H1 (cell line): ENCODE results near the gene NT5C. TPM values are rescaled to one million over a fixed set of nuclear protein-coding genes. Genes with fewer than 3 reads are reported as not detected.

Source experiments
- CTCF ChIA-PET: fragments of 300-600 bp; sonication (Branson Sonifier 250); formaldehyde crosslinking; loops from one replicate; lab custom pipeline; 2021; ENCODE audit not compliant: partially characterized antibody; lab: Charles Lee
- POLR2A ChIA-PET: fragments of 300-600 bp; sonication (Branson Sonifier 250); formaldehyde crosslinking; loops from one replicate; lab custom pipeline; 2021; ENCODE audit warnings: inconsistent platforms; ENCODE audit not compliant: partially characterized antibody; lab: Charles Lee
- DNase-seq, 2 experiments: peaks; one replicate each; pipeline versions ENCODE4 v3.0.0 to v3.0.0-alpha.2; 2010 to 2022; ENCODE audit warnings: low spot score in 2 of 2, low read depth in 1 of 2, mixed read lengths in 1 of 2
- FAIRE-seq: peaks from 2 replicates; lab custom pipeline; 2011; peaks lifted over from hg19 to GRCh38; lab: Jason Lieb, UNC
- H2AFZ ChIP-seq: 2 replicates; pipeline ENCODE4 v1.8.1; 2012; ENCODE audit warnings: low read length, inconsistent platforms
- H2AK5ac ChIP-seq: 2 replicates; pipeline ENCODE4 v1.6.1; 2013; ENCODE audit warnings: low read depth, low read length
- H2BK120ac ChIP-seq: replicated peaks from 2 replicates; pipeline ENCODE3; 2013; ENCODE audit warnings: low read depth, low read length, inconsistent platforms
- H2BK12ac ChIP-seq: 2 replicates; pipeline ENCODE4 v1.6.1; 2013; ENCODE audit warnings: low read depth, low read length
- H2BK15ac ChIP-seq: 2 replicates; pipeline ENCODE4 v1.6.1; 2013; ENCODE audit warnings: low read length
- H2BK20ac ChIP-seq: 2 replicates; pipeline ENCODE4 v1.6.1; 2013; ENCODE audit warnings: low read length
- H2BK5ac ChIP-seq: 2 replicates; pipeline ENCODE4 v1.6.1; 2013; ENCODE audit warnings: low read depth, low read length
- H3K14ac ChIP-seq: 2 replicates; pipeline ENCODE4 v1.6.1; 2013; ENCODE audit warnings: inconsistent platforms; ENCODE audit not compliant: insufficient read length
- H3K18ac ChIP-seq: 2 replicates; pipeline ENCODE4 v1.6.1; 2013; ENCODE audit warnings: low read length; ENCODE audit errors: extremely low read depth
- H3K23ac ChIP-seq: 2 replicates; pipeline ENCODE4 v1.6.1; 2013; ENCODE audit warnings: inconsistent platforms; ENCODE audit not compliant: insufficient read length
- H3K23me2 ChIP-seq: 2 replicates; pipeline ENCODE4 v1.6.1; 2013; ENCODE audit warnings: low read depth, low read length
- H3K27ac ChIP-seq: 2 replicates; pipeline ENCODE4 v1.6.1; 2011; ENCODE audit warnings: low read depth, low read length, inconsistent platforms
- H3K27me3 ChIP-seq, 4 experiments: replicated peaks in 1 of 4; 1 replicate in 1 of 4; 2 replicates in 3 of 4; pipeline versions ENCODE4 v1.6.1 to v1.8.1; 2011 to 2013; ENCODE audit warnings: low read length in 3 of 4, mild to moderate bottlenecking in 3 of 4, inconsistent platforms in 2 of 4, mixed read lengths in 2 of 4, moderate library complexity in 1 of 4; ENCODE audit not compliant: control insufficient read depth in 3 of 4, insufficient read depth in 3 of 4; ENCODE audit errors: extremely low read depth in 1 of 4
- H3K36me3 ChIP-seq, 4 experiments: 2 replicates each; pipeline versions ENCODE4 v1.6.1 to v1.8.1; 2011 to 2013; ENCODE audit warnings: mild to moderate bottlenecking in 4 of 4, low read length in 3 of 4, moderate library complexity in 2 of 4, control low read depth in 1 of 4, inconsistent platforms in 1 of 4; ENCODE audit not compliant: insufficient read depth in 4 of 4, control insufficient read depth in 2 of 4
- H3K4ac ChIP-seq: replicated peaks from 2 replicates; pipeline ENCODE3; 2013; ENCODE audit warnings: low read length, low read depth, mixed read lengths, inconsistent platforms; ENCODE audit not compliant: insufficient read length
- H3K4me1 ChIP-seq, 4 experiments: replicated peaks in 1 of 4; 1 replicate in 1 of 4; 2 replicates in 3 of 4; pipeline versions ENCODE4 v1.6.1 to v1.8.1; 2011 to 2013; ENCODE audit warnings: low read length in 3 of 4, inconsistent platforms in 2 of 4, mixed read lengths in 1 of 4; ENCODE audit not compliant: insufficient read depth in 4 of 4, control insufficient read depth in 3 of 4
- H3K4me2 ChIP-seq, 2 experiments: 2 replicates each; pipeline versions ENCODE4 v1.6.1 to v1.8.1; 2011 to 2013; ENCODE audit warnings: low read depth in 2 of 2, low read length in 2 of 2, control low read depth in 1 of 2, inconsistent platforms in 1 of 2, mild to moderate bottlenecking in 1 of 2; ENCODE audit not compliant: insufficient read depth in 1 of 2
- H3K4me3 ChIP-seq, 4 experiments: fragments of 200-600, 300-600 bp in 1 of 4; sonication (generic), shearing (Covaris generic), sonication (Bioruptor Twin) in 1 of 4; 2 replicates each; pipeline versions ENCODE4 v1.5.1 to v1.8.1; 2011 to 2016; ENCODE audit warnings: low read length in 4 of 4, low read depth in 3 of 4, control low read depth in 2 of 4, inconsistent platforms in 2 of 4, mild to moderate bottlenecking in 2 of 4, mixed read lengths in 1 of 4, moderate library complexity in 1 of 4; ENCODE audit not compliant: insufficient read depth in 2 of 4; ENCODE audit errors: extremely low read depth in 1 of 4
- H3K56ac ChIP-seq: replicated peaks from 2 replicates; pipeline ENCODE3; 2013; ENCODE audit warnings: low read depth, mild to moderate bottlenecking, mixed read lengths, low read length, inconsistent platforms; ENCODE audit not compliant: insufficient read length
- H3K79me1 ChIP-seq: 2 replicates; pipeline ENCODE4 v1.6.1; 2013; ENCODE audit warnings: low read depth, low read length, control low read depth
- H3K79me2 ChIP-seq, 2 experiments: 2 replicates each; pipeline versions ENCODE4 v1.6.1 to v1.8.1; 2012 to 2013; ENCODE audit warnings: low read length in 2 of 2, mild to moderate bottlenecking in 2 of 2, inconsistent platforms in 1 of 2; ENCODE audit not compliant: insufficient read depth in 2 of 2, control insufficient read depth in 1 of 2
- H3K9ac ChIP-seq, 4 experiments: replicated peaks in 1 of 4; 1 replicate in 1 of 4; 2 replicates in 3 of 4; pipeline versions ENCODE4 v1.6.1 to v1.8.1; 2011 to 2013; ENCODE audit warnings: low read depth in 3 of 4, low read length in 3 of 4, control low read depth in 2 of 4, mild to moderate bottlenecking in 2 of 4, moderate library complexity in 2 of 4, inconsistent platforms in 1 of 4; ENCODE audit errors: extremely low read depth in 1 of 4
- H3K9me3 ChIP-seq, 2 experiments: 2 replicates each; pipeline versions ENCODE4 v1.6.1 to v1.8.1; 2012 to 2013; ENCODE audit warnings: mild to moderate bottlenecking in 2 of 2, moderate library complexity in 2 of 2, control low read depth in 1 of 2, inconsistent platforms in 1 of 2, low read depth in 1 of 2, low read length in 1 of 2, mixed read lengths in 1 of 2; ENCODE audit not compliant: insufficient read depth in 2 of 2
- H4K20me1 ChIP-seq, 2 experiments: replicated peaks in 1 of 2; 2 replicates each; pipeline versions ENCODE3 to v1.8.1; 2011 to 2013; ENCODE audit warnings: inconsistent platforms in 2 of 2, low read length in 2 of 2, mild to moderate bottlenecking in 1 of 2; ENCODE audit not compliant: insufficient read depth in 2 of 2, control insufficient read depth in 1 of 2
- H4K5ac ChIP-seq: 2 replicates; pipeline ENCODE4 v1.6.1; 2013; ENCODE audit warnings: low read length, low read depth, mixed read lengths, inconsistent platforms; ENCODE audit not compliant: insufficient read length
- H4K8ac ChIP-seq: 2 replicates; pipeline ENCODE4 v1.8.0; 2013; ENCODE audit warnings: mild to moderate bottlenecking, moderate library complexity, low read length, inconsistent platforms; ENCODE audit not compliant: insufficient read depth; ENCODE audit errors: extremely low read depth
- H4K91ac ChIP-seq: replicated peaks from 2 replicates; pipeline ENCODE3; 2013; ENCODE audit warnings: low read length, mixed read lengths, inconsistent platforms; ENCODE audit not compliant: insufficient read length
- BACH1 ChIP-seq: IDR thresholded peaks from 2 replicates; pipeline ENCODE4 v1.6.1; 2012; ENCODE audit warnings: low read length, improper control_type of control experiment
- CEBPB ChIP-seq: IDR thresholded peaks from 2 replicates; pipeline ENCODE4 v1.6.1; 2012; ENCODE audit warnings: low read depth, low read length
- CHD1 ChIP-seq: IDR thresholded peaks from 2 replicates; pipeline ENCODE4 v1.6.1; 2012; ENCODE audit warnings: low read depth, low read length, improper control_type of control experiment
- HDAC2 ChIP-seq, 2 experiments: fragments of 300-600 bp in 1 of 2; sonication (generic) in 1 of 2; IDR thresholded peaks; 2 replicates each; pipeline ENCODE4 v1.6.1; 2011 to 2012; ENCODE audit warnings: low read depth in 2 of 2, low read length in 2 of 2, mild to moderate bottlenecking in 2 of 2, moderate library complexity in 2 of 2, borderline replicate concordance in 1 of 2, inconsistent platforms in 1 of 2
- RXRA ChIP-seq: IDR thresholded peaks from 2 replicates; pipeline ENCODE4 v1.6.1; 2011; ENCODE audit warnings: low read depth, mild to moderate bottlenecking, low read length, moderate library complexity; ENCODE audit not compliant: insufficient read depth
- SP4 ChIP-seq: IDR thresholded peaks from 2 replicates; pipeline ENCODE4 v1.6.1; 2012; ENCODE audit warnings: low read length, inconsistent platforms
- TEAD4 ChIP-seq: IDR thresholded peaks from 2 replicates; pipeline ENCODE4 v1.6.1; 2012; ENCODE audit warnings: low read depth, low read length, inconsistent platforms, mixed read lengths
- ZNF274 ChIP-seq: IDR thresholded peaks from 2 replicates; pipeline ENCODE4 v1.7.0; 2012; ENCODE audit warnings: low read length, borderline replicate concordance; ENCODE audit errors: extremely low read depth
- WGBS, 2 experiments: shearing (Covaris generic) in 1 of 2; methylation state at CpG; one replicate each; pipeline versions ENCODE4 v1.1.6 to v1.1.7; 2013 to 2015; ENCODE audit warnings: low lambda C conversion rate in 2 of 2, mixed read lengths in 2 of 2, inconsistent platforms in 1 of 2, low coverage in 1 of 2, missing lambda C conversion rate in 1 of 2; ENCODE audit not compliant: insufficient replicate concordance in 2 of 2, insufficient coverage in 1 of 2, insufficient read length in 1 of 2; ENCODE audit errors: extremely low coverage in 1 of 2, missing lambda C conversion rate in 1 of 2; 5-methylcytosine and 5-hydroxymethylcytosine counted together
- polyA plus RNA-seq, 7 experiments: library from polyadenylated mRNA; depleted of rRNA in 3 of 7; stranded (reverse) in 5 of 7; unstranded in 2 of 7; fragments of >200 nt in 5 of 7; fragments of 200-250 nt in 2 of 7; gene quantifications; 1 replicate in 5 of 7; 2 replicates in 1 of 7; 4 replicates in 1 of 7; pipeline versions ENCODE4 v1.2.1 to v1.2.3, GENCODE V29; 2011 to 2013; ENCODE audit warnings: missing spikeins in 2 of 7, mixed read lengths in 2 of 7
- total RNA-seq: library from RNA; stranded (reverse); fragmentation: NEBNext Ultra II Directional; extraction: Animal tissue kit (Norgen Biotek cat#: 25700); gene quantifications from 2 replicates; pipeline ENCODE4 v1.2.1, GENCODE V29; 2021

The NT5C gene
- total and polyA plus RNA-seq, 2 of the 8 experiments (the other 6 are each of a cell fraction or from before 2014, with no cell fraction given): 52.1 to 66.4 TPM

- no peaks in the 10 kb centered on the region for H3K79me2 ChIP-seq
Observed at GRCh38 chr17:75159196-75160031, 27.9 kb upstream of the NT5C start.

More at GRCh38 chr17:75159196-75160031, 27.9 kb upstream of the NT5C start:
- H2BK12ac ChIP-seq: no peak overlapping the region
- no peak overlapping the region for H4K8ac ChIP-seq
- H3K9ac ChIP-seq: no peak overlapping the region
- H3K4ac ChIP-seq: no peak overlapping the region
- FAIRE-seq (no peak), DNase-seq (no peak)
- H2BK120ac ChIP-seq: no peak overlapping the region
- H2AFZ ChIP-seq: no peak overlapping the region
- H4K91ac ChIP-seq: no peak overlapping the region
- no peaks in the 10 kb centered on the region for H3K23me2 ChIP-seq
- no peaks in the 10 kb centered on the region for H3K79me1 ChIP-seq
- no peaks in the 10 kb centered on the region for H3K27me3 ChIP-seq
- H2BK5ac ChIP-seq: no peak overlapping the region
- TF ChIP-seq RXRA (no peak), HDAC2 (IDR thresholded peaks at IDR 0.05; ENCODE audit: borderline replicate concordance in 1 of 2, low read depth in 2 of 2, low read length in 2 of 2) (no peak), CHD1 (no peak), SP4 (no peak), CEBPB (no peak), TEAD4 (no peak), BACH1 (no peak), ZNF274 (no peak)
- no peak overlapping the region for H3K4me3 ChIP-seq
- POLR2A ChIA-PET: interaction anchor here (0.6 to 11.6 kb wide), 9 partner anchors 11 to 45 kb away, joined by 3 to 213 read pairs (median 5); no protein-coding TSS in a partner anchor
- H3K27ac ChIP-seq: no peak overlapping the region
- H4K5ac ChIP-seq: no peak overlapping the region
- H3K14ac ChIP-seq: no peak overlapping the region
- no peak overlapping the region for H3K4me2 ChIP-seq
- WGBS, 2 experiments: 92% methylated on average over 4 of the region's 4 CpGs; no CpG with 5 or more reads in 1 of the 2 experiments
- H3K36me3 ChIP-seq: peaks cover 0 to 3% (median 0%) of the 10 kb centered on the region in 4 experiments; a peak in 1 of 8 replicates
- no peak overlapping the region for H2BK15ac ChIP-seq
- H3K9me3 ChIP-seq: no peaks in the 10 kb centered on the region
- no peak overlapping the region for H3K56ac ChIP-seq
- no peak overlapping the region for H2AK5ac ChIP-seq
- peaks cover 3 to 10% (median 8%) of the 10 kb centered on the region in 4 experiments; a peak in 6 of 7 replicates for H3K4me1 ChIP-seq
- no peak overlapping the region for H3K18ac ChIP-seq
- CTCF ChIA-PET: interaction anchor here (0.6 to 3.4 kb wide), 5 partner anchors 12 to 342 kb away, joined by 3 to 19 read pairs (median 5); no protein-coding TSS in a partner anchor
- H2BK20ac ChIP-seq: no peak overlapping the region
- H4K20me1 ChIP-seq: peaks cover 0 to 2% of the 10 kb centered on the region in 2 experiments
- no peak overlapping the region for H3K23ac ChIP-seq
